NCI-H446 treated with DMSO at 0.1 percent for 48 hours (cell line): Measurements from ENCODE around the gene TNFSF11.

Experiments used
- DNase-seq: peaks from one replicate; lab custom pipeline; 2025; lab: John Stamatoyannopoulos, UW

Gene TNFSF11

DNA sequence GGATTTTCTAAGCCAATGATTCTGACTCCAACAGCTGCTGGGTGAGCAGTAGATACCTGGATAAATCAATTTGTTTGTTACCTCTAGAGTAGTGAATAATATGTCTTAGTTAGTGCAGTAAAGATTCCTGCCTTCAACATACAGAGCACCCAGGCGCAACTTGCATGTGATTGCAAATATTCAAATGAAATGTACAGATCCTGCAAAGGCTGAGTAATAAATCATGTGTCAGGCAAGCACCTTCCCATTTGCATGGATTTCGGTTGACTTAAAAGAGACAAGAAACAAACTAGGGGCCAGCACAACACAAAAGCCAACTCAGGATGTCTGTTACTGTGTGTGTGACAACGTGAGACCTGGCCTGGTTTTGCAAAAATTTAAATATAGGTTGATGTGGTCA lies 79.7 kb downstream of the TNFSF11 start:
- no peak for DNase-seq

DNA sequence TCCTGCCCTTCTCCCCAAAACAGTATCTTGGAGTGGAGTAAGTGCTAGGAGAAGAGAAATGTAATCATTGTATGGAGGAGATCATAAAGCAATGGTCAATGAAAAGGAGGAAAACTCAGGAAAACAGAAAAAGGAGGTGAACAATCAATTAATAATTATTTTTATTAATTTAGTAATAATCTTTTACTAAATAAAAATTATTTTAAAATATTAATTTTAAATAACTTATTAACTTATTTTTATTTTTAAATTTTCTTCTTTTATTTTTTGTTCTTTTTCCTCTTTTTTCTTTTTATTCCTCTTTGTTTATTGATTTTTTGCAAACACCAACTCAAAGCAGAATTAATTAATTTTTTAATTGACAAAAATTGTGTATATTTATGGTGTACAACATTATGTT lies 80.3 kb downstream of the TNFSF11 start:
- DNase-seq: no peak

DNA sequence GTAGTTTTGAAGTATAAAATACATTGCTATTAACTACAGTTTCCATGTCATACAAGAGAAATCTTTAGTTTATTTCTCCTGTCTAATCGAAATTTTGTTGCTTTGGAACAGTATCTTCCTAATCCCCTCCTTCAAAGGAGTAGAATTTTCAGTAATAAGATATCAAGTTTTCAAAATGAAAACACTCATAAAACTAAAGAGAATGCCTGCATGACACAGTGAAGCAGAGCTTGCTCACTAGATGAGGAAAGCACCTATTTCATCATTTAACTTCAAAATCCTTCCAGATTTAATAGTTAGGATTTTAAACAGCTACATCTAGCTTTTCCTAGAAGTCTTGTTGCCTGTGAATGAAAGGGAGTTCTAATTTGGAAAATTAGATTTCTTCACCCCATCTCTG lies 80.8 kb downstream of the TNFSF11 start:
- DNase-seq: no peak

DNA sequence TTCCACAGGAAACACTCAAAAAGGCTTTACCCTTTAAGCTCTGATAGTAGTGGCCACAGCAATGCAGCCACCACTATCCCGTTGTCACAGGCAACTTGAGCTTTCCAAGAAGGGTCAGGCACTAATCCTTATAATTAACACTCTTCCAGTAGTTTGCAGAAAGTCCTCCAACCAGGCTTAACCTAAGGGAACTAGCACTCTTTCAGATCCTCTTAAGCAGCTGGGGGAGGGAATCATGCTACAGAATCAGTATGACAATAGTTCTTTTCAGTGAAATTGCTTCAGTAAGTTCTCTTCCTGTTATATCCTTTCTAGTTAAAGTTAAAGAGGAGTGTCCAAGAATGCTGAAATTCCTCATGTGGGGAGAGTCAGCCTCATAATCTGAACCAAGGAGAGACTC lies 82.2 kb downstream of the TNFSF11 start:
- DNase-seq: no peak

DNA sequence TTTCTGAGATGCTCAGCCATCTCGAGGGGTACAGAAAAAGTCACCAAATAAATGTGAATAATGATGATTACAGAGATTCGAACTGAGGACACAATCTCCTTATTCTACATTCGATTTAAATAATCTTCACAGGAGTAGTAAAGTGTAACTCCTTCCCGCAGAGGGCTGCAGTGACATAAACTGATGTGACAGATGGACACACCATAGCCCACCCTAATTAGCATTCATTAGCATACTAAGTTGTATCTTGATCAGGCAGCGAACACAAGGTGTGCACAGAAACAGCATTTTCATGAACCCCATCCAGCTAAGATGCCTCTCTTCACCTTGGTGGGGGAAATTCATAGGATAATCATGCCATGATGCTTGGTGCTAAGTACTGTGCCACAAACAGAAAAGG lies 83.0 kb downstream of the TNFSF11 start:
- no peak for DNase-seq
